GM12801 (cell line): ENCODE results near the gene EXOC4.

Experiments
- CTCF ChIP-seq: IDR thresholded peaks from one replicate; pipeline ENCODE4 v1.5.1; 2011; ENCODE audit warnings: control low read depth; ENCODE audit not compliant: insufficient read length; ENCODE audit errors: extremely low read depth

Gene EXOC4

GRCh38 chr7:133839121-133839520 lies 586.2 kb downstream of the EXOC4 start:
- no peak for TF ChIP-seq CTCF

GRCh38 chr7:133843341-133843740 lies 590.5 kb downstream of the EXOC4 start:
- no peak for TF ChIP-seq CTCF

- no peak for TF ChIP-seq CTCF
These were observed 592.1 kb downstream of the EXOC4 start for GRCh38 chr7:133845005-133845404.

GRCh38 chr7:133846203-133846945 lies 593.5 kb downstream of the EXOC4 start:
- no peak for TF ChIP-seq CTCF

GRCh38 chr7:133850497-133851280 lies 597.8 kb downstream of the EXOC4 start:
- TF ChIP-seq CTCF = no peak

- no peak for TF ChIP-seq CTCF
These were observed 598.5 kb downstream of the EXOC4 start for GRCh38 chr7:133851411-133851810.

- TF ChIP-seq CTCF = no peak
These were observed 600.9 kb downstream of the EXOC4 start for GRCh38 chr7:133853706-133854276.
